22Rv1 (cell line): ENCODE results near the gene SLC5A4.
"Not testable (repeated sequence)": the region's sequence is repeated elsewhere in the genome, so short reads cannot be mapped to it uniquely, and the experiment has no call there.

Source experiments
- H3K27ac ChIP-seq: fragments of 450-650 bp; 2 replicates; pipeline ENCODE4 v1.5.1; 2017
- CTCF ChIP-seq: fragments of 450-650 bp; IDR thresholded peaks from 2 replicates; pipeline ENCODE4 v1.5.1; 2017; ENCODE audit warnings: mild to moderate bottlenecking
- ZFX ChIP-seq: fragments of 450-650 bp; IDR thresholded peaks from 2 replicates; pipeline ENCODE4 v1.6.1; 2017; ENCODE audit warnings: antibody characterized with exemption, borderline replicate concordance

The SLC5A4 gene

GRCh38 chr22:32255217-32255616 is at the start of gene SLC5A4:
SLC5A4 (minus strand) TSS chr22:32255347; CDS start chr22:32255329, 18 bp downstream.
- H3K27ac ChIP-seq, result no peak within 1 kb of the TSS
- no peak for TF ChIP-seq ZFX
- TF ChIP-seq CTCF, result no peak

GRCh38 chr22:32293921-32294320 is 38.8 kb upstream of the SLC5A4 start:
- not testable (repeated sequence) for H3K27ac ChIP-seq

- no peak for TF ChIP-seq CTCF
- no peak for TF ChIP-seq ZFX
These were observed 31.2 kb upstream of the SLC5A4 start for GRCh38 chr22:32286290-32286840.

GRCh38 chr22:32281072-32281471 is 25.9 kb upstream of the SLC5A4 start:
- H3K27ac ChIP-seq, result no peak overlapping the region

More at GRCh38 chr22:32286290-32286840, 31.2 kb upstream of the SLC5A4 start:
- no peak overlapping the region for H3K27ac ChIP-seq

GRCh38 chr22:32275353-32275752 is 20.2 kb upstream of the SLC5A4 start:
- H3K27ac ChIP-seq, result not testable (repeated sequence)

More at GRCh38 chr22:32281072-32281471, 25.9 kb upstream of the SLC5A4 start:
- TF ChIP-seq CTCF (no peak), ZFX (no peak)

GRCh38 chr22:32271389-32271788 is 16.2 kb upstream of the SLC5A4 start:
- H3K27ac ChIP-seq, result no peak overlapping the region
- TF ChIP-seq ZFX, result no peak
- no peak for TF ChIP-seq CTCF

GRCh38 chr22:32270641-32271369 is 15.7 kb upstream of the SLC5A4 start:
- no peak overlapping the region for H3K27ac ChIP-seq
- no peak for TF ChIP-seq CTCF
- TF ChIP-seq ZFX, result no peak

GRCh38 chr22:32269316-32269715 is 14.2 kb upstream of the SLC5A4 start:
- TF ChIP-seq CTCF, result no peak
- no peak for TF ChIP-seq ZFX
- no peak overlapping the region for H3K27ac ChIP-seq
